H1 (cell line): ENCODE data around the gene USH1C. TPM values are rescaled to one million over a fixed set of nuclear protein-coding genes. Genes with fewer than 3 reads are reported as not detected.

Source experiments
- JUND ChIP-seq: IDR thresholded peaks from 2 replicates; pipeline ENCODE4 v1.6.1; 2011; ENCODE audit warnings: mild to moderate bottlenecking, improper control_type of control experiment, low read length
- PHF8 ChIP-seq: fragments of 200-600 bp; sonication (generic); conservative IDR thresholded peaks from 2 replicates; pipeline ENCODE4 v1.7.1; 2012; ENCODE audit warnings: low read depth, mild to moderate bottlenecking, inconsistent platforms, low read length, moderate library complexity
- SIX5 ChIP-seq: IDR thresholded peaks from 2 replicates; pipeline ENCODE4 v1.6.1; 2011; ENCODE audit warnings: mild to moderate bottlenecking, low read depth, low read length
- TAF1 ChIP-seq: IDR thresholded peaks from 2 replicates; pipeline ENCODE4 v1.6.1; 2011; ENCODE audit warnings: mild to moderate bottlenecking, low read depth, low read length
- TEAD4 ChIP-seq: IDR thresholded peaks from 2 replicates; pipeline ENCODE4 v1.6.1; 2012; ENCODE audit warnings: low read depth, low read length, inconsistent platforms, mixed read lengths
- polyA plus RNA-seq, 7 experiments: library from polyadenylated mRNA; depleted of rRNA in 3 of 7; stranded (reverse) in 5 of 7; unstranded in 2 of 7; fragments of >200 nt in 5 of 7; fragments of 200-250 nt in 2 of 7; gene quantifications; 1 replicate in 5 of 7; 2 replicates in 1 of 7; 4 replicates in 1 of 7; pipeline versions ENCODE4 v1.2.1 to v1.2.3, GENCODE V29; 2011 to 2013; ENCODE audit warnings: missing spikeins in 2 of 7, mixed read lengths in 2 of 7
- total RNA-seq: library from RNA; stranded (reverse); fragmentation: NEBNext Ultra II Directional; extraction: Animal tissue kit (Norgen Biotek cat#: 25700); gene quantifications from 2 replicates; pipeline ENCODE4 v1.2.1, GENCODE V29; 2021

The USH1C gene
- total and polyA plus RNA-seq, 2 of the 8 experiments (the other 6 are each of a cell fraction or from before 2014, with no cell fraction given), result 1.3 to 1.6 TPM

DNA sequence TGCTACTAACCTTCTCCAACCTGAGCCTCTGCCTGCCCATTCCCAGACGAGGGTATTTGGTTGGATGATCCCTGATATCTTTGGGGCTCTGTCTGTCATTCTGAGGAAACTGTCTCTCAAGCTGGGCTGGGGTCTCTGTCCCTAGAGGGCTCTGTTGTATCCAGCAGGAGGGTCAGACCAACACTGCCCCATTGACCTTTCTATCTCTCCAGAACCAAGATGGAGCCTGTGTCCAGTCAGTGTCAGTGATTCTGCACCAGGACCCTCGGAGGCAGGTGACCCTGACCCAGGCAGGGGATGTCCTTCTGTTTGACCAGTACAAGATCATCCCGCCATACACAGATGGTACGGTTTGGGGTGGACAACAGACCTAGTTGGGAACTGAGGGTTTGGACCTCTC, 24.7 kb upstream of the USH1C start (continued):
- TF ChIP-seq PHF8 (no peak), TEAD4 (no peak), JUND (no peak), TAF1 (no peak), SIX5 (no peak)
